CD4-positive, alpha-beta T cell (primary cell): ENCODE results near the gene JUN. TPM values are rescaled to one million over a fixed set of nuclear protein-coding genes. Genes with fewer than 3 reads are reported as not detected.

Experiments
- ATAC-seq: fragments of 200-7000 bp; cut with Tn5 transposase; one replicate; pipeline ENCODE4 v1.10.0; 2022; ENCODE audit warnings: mild to moderate bottlenecking; ENCODE audit not compliant: poor library complexity
- CTCF ChIA-PET: fragments of 350-600 bp; sonication (Branson Sonifier 250); formaldehyde crosslinking; loops from one replicate; lab custom pipeline; 2021; ENCODE audit warnings: antibody characterized with exemption, inconsistent platforms; lab: Charles Lee
- POLR2A ChIA-PET: fragments of 350-600 bp; sonication (Branson Sonifier 250); formaldehyde crosslinking; loops from one replicate; lab custom pipeline; 2021; ENCODE audit warnings: antibody characterized with exemption, inconsistent platforms; lab: Charles Lee
- DNase-seq, 14 experiments: peaks; one replicate each; pipeline ENCODE4 v3.0.0-alpha.2; 2013 to 2020; ENCODE audit warnings: mixed read lengths in 2 of 14
- H3K27ac ChIP-seq, 2 donors: one replicate each; pipeline versions ENCODE4 v1.5.1 to v1.7.0; 2013; ENCODE audit warnings: low read length in 2 of 2, low read depth in 1 of 2, mild to moderate bottlenecking in 1 of 2
- H3K27me3 ChIP-seq, 2 experiments: 1 replicate in 1 of 2; 2 replicates in 1 of 2; pipeline versions ENCODE4 v1.6.1 to v1.7.0; 2013; ENCODE audit warnings: low read length in 2 of 2, control low read depth in 1 of 2, mild to moderate bottlenecking in 1 of 2, moderate library complexity in 1 of 2; ENCODE audit not compliant: insufficient read depth in 2 of 2, control insufficient read depth in 1 of 2
- H3K36me3 ChIP-seq: one replicate; pipeline ENCODE4 v1.6.1; 2013; ENCODE audit warnings: low read length, control low read depth; ENCODE audit not compliant: insufficient read depth
- H3K4me1 ChIP-seq: one replicate; pipeline ENCODE4 v1.6.1; 2013; ENCODE audit warnings: low read length, control low read depth; ENCODE audit not compliant: insufficient read depth
- H3K4me3 ChIP-seq: one replicate; pipeline ENCODE4 v1.5.1; 2013; ENCODE audit warnings: mild to moderate bottlenecking, low read length, moderate library complexity
- H3K9me3 ChIP-seq, 2 experiments: 1 replicate in 1 of 2; 2 replicates in 1 of 2; pipeline versions ENCODE4 v1.6.1 to v1.7.0; 2013; ENCODE audit warnings: low read length in 2 of 2, mild to moderate bottlenecking in 2 of 2, control low read depth in 1 of 2, moderate library complexity in 1 of 2; ENCODE audit not compliant: control insufficient read depth in 1 of 2, insufficient read depth in 1 of 2
- H3K27ac Mint-ChIP-seq: one replicate; pipeline ENCODE4 v1.8.0; 2020; ENCODE audit warnings: mixed read lengths
- H3K27me3 Mint-ChIP-seq: one replicate; pipeline ENCODE4 v1.8.0; 2021; ENCODE audit warnings: mixed read lengths
- H3K36me3 Mint-ChIP-seq: one replicate; pipeline ENCODE4 v1.8.0; 2021; ENCODE audit warnings: low read depth, mixed read lengths
- H3K4me1 Mint-ChIP-seq: one replicate; pipeline ENCODE4 v1.8.0; 2021; ENCODE audit warnings: low read depth, mixed read lengths
- H3K4me3 Mint-ChIP-seq: one replicate; pipeline ENCODE4 v1.8.0; 2020; ENCODE audit warnings: mild to moderate bottlenecking, mixed read lengths
- H3K9me3 Mint-ChIP-seq: one replicate; pipeline ENCODE4 v1.8.0; 2020; ENCODE audit warnings: mixed read lengths
- intact Hi-C, 2 experiments: fragments of 100-400 bp; cut with DNase I in 1 of 2; cut with micrococcal nuclease in 1 of 2; formaldehyde crosslinking; loops; one replicate each; pipeline versions ENCODE4 v1.15.1 to v1.9.0; 2023 to 2025; cut with DNase I, micrococcal nuclease
- total RNA-seq, 174 experiments: library from RNA in 2 of 174; stranded (reverse) in 2 of 174; gene quantifications; one replicate each; pipeline ENCODE4 v1.2.3 and lab custom pipeline; 2021 to 2026
- TF ChIP-seq, protein P1 (sequence below): fragments of 200-600 bp; IDR thresholded peaks from one replicate; pipeline ENCODE4 v1.8.0; 2022; ENCODE audit warnings: antibody characterized with exemption, mild to moderate bottlenecking

Gene JUN
- total RNA-seq, 2 experiments from 2014 or later, result 585 to 588 TPM

DNA sequence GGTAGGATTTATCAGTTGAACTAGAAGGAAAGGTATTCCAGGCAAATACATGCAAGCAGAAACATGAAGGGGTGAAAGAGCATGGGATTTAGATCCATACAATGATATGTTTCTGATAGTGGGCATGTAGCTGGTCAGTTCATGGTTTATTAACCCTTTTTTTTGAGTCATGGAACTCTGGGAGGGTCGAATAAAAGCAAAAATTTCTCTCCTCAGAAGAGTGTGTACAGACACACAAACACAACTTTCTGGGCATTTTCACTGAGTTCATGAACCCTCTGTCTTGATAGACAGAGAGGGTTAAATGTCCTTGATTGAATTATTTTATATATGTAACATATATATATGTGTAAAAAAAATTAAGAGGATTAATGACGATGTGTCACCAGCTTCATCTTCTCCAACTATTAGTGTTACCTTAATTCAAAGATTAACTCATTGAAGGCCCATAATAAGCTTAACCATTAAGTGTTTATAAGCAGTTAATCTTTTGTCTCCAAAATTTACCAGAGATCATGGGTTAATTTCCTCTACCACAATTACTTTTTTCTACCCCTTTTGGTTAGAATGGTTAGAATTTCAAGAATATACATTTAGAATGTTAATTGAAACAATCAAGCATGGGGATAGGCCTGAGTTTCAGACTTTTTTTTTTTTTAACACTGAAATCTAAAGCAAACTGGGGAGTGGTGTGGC, 4.6 kb downstream of the JUN start:
- Mint-ChIP-seq H3K27me3 (peaks cover 11% of the 10 kb centered on the region), H3K4me1 (peaks cover 18% of the 10 kb centered on the region), H3K4me3 (peak overlapping the region; percentile 27), H3K36me3 (peaks cover 19% of the 10 kb centered on the region), H3K9me3 (no peaks in the 10 kb centered on the region), H3K27ac (no peak overlapping the region)
- ATAC-seq (no peak), DNase-seq (peak in 1 of 14 experiments; percentile 31)
- Histone ChIP-seq H3K36me3 (no peaks in the 10 kb centered on the region), H3K27me3 (no peaks in the 10 kb centered on the region), H3K4me3 (no peak overlapping the region), H3K9me3 (peaks cover 0 to 16% of the 10 kb centered on the region in 2 experiments), H3K4me1 (peaks cover 22% of the 10 kb centered on the region), H3K27ac (no peak overlapping the region)
- ChIA-PET CTCF (interaction anchor here (0.6 to 1.2 kb wide), 2 partner anchors 19 to 62 kb away, joined by 3 read pairs; no protein-coding TSS in a partner anchor), POLR2A (no interaction called here)
- TF ChIP-seq, protein P1, sequence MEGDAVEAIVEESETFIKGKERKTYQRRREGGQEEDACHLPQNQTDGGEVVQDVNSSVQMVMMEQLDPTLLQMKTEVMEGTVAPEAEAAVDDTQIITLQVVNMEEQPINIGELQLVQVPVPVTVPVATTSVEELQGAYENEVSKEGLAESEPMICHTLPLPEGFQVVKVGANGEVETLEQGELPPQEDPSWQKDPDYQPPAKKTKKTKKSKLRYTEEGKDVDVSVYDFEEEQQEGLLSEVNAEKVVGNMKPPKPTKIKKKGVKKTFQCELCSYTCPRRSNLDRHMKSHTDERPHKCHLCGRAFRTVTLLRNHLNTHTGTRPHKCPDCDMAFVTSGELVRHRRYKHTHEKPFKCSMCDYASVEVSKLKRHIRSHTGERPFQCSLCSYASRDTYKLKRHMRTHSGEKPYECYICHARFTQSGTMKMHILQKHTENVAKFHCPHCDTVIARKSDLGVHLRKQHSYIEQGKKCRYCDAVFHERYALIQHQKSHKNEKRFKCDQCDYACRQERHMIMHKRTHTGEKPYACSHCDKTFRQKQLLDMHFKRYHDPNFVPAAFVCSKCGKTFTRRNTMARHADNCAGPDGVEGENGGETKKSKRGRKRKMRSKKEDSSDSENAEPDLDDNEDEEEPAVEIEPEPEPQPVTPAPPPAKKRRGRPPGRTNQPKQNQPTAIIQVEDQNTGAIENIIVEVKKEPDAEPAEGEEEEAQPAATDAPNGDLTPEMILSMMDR, result no peak
- intact Hi-C loops, result loop anchor here in 1 of 2 experiments (5.0 kb wide), 2 partner anchors 298 to 1033 kb away; partner anchors contain the start of gene HOOK1

DNA sequence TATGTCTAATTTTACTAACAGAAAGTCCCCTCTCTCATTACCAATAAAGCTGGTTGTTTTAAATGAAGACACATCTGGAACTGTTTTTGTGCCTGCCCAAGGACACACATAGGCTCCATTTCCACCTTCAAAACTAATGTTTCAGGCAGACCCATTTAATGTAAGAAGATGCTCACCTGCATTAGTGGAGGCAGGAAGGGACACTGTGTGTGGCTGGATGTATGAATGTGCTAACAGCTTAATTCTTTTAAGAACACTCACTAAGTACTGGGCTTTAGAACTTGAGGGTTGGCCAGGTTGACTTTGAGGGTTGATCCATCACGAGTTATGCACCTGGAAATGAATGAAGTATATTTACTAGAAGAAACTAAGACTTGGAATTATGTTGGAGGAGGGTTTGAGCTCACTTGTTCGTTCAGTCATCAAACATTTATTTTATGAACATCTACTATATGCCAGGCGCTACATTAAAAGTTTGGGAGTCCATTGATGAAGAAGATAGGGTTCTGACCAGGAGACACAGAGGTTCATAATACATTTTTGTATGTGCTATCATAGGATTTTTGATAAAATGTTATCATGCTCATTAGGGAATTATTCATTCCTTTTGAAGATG, 5.4 kb downstream of the JUN start:
- ATAC-seq, result no peak
- H3K4me1 Mint-ChIP-seq, result peaks cover 19% of the 10 kb centered on the region
- intact Hi-C loops, result loop anchor here in 1 of 2 experiments (5.0 kb wide), 2 partner anchors 299 to 1034 kb away; partner anchors contain the start of gene HOOK1

DNA sequence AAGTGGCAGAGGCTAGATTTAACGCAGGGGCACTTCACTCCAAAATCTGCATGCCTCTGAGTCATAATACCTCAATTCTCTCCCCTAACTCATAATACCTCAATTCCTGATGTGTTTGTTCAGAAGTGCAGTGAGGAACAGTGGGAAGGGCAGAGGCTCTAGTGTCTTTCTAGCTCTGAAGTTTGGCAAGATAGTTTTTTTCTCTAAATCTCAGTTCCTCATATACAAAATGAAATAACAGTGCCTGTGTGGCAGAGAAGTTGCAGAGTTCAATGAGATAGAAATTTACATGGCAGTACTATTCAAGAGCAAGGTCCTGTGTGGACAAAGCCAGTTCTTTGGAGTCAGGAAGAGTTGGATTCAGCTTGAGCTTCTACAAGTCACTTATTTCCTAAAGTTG, 9.8 kb downstream of the JUN start:
- ChIA-PET POLR2A (interaction anchor here (1.7 to 2.3 kb wide), 2 partner anchors 10 to 18 kb away, joined by 4 to 22 read pairs; partner anchors contain the start of gene JUN), CTCF (no interaction called here)
- Mint-ChIP-seq H3K4me3 (no peak overlapping the region), H3K36me3 (no peaks in the 10 kb centered on the region), H3K27ac (peak overlapping the region; percentile 63), H3K4me1 (peaks cover 14% of the 10 kb centered on the region), H3K9me3 (no peaks in the 10 kb centered on the region), H3K27me3 (no peaks in the 10 kb centered on the region)
- no peak for DNase-seq
- intact Hi-C loops, result no loop called here
- Histone ChIP-seq H3K36me3 (no peaks in the 10 kb centered on the region), H3K4me3 (no peak overlapping the region), H3K27ac (no peak overlapping the region), H3K27me3 (peaks cover 0 to 2% of the 10 kb centered on the region in 2 experiments), H3K4me1 (peaks cover 6% of the 10 kb centered on the region), H3K9me3 (no peaks in the 10 kb centered on the region)
- no peak for ATAC-seq
- TF ChIP-seq, protein P1, result no peak

More for the DNA sequence above, 5.4 kb downstream of the JUN start:
- Histone ChIP-seq H3K36me3 (no peaks in the 10 kb centered on the region), H3K4me3 (no peak overlapping the region), H3K27ac (no peak overlapping the region), H3K4me1 (peaks cover 20% of the 10 kb centered on the region), H3K27me3 (no peaks in the 10 kb centered on the region), H3K9me3 (peaks cover 0 to 16% of the 10 kb centered on the region in 2 experiments)
- Mint-ChIP-seq H3K4me3 (peak overlapping the region; percentile 27), H3K27ac (no peak overlapping the region), H3K9me3 (no peaks in the 10 kb centered on the region), H3K36me3 (peaks cover 12% of the 10 kb centered on the region), H3K27me3 (peaks cover 6% of the 10 kb centered on the region)
- POLR2A ChIA-PET, result no interaction called here
- peak in 1 of 14 experiments; percentile 31 for DNase-seq
- CTCF ChIA-PET, result interaction anchor here (0.6 kb wide), 1 partner anchor 18 kb away, joined by 3 read pairs; no protein-coding TSS in a partner anchor
- TF ChIP-seq, protein P1, result no peak
